ENCODE data around the gene ESPN. TPM values are rescaled to one million over a fixed set of nuclear protein-coding genes. Genes with fewer than 3 reads are reported as not detected.

The ESPN gene
- polyA plus RNA-seq, 1 experiment, result not detected

GRCh38 chr1:6384962-6385361 lies 39.6 kb upstream of the ESPN start:
- Histone ChIP-seq H3K27me3 (ENCODE audit: control insufficient read depth, insufficient read depth, low read length) (no peaks in the 10 kb centered on the region), H3K36me3 (ENCODE audit: control insufficient read depth, insufficient read depth, low read length) (no peaks in the 10 kb centered on the region), H3K4me3 (ENCODE audit: low read depth, low read length) (no peak overlapping the region)
- no peak for TF ChIP-seq CTCF (IDR thresholded peaks at IDR 0.05; ENCODE audit: insufficient read depth, low read depth, low read length)
- CTCF ChIA-PET, result interaction anchor here (1.1 to 2.0 kb wide), 6 partner anchors 11 to 53 kb away, joined by 3 to 10 read pairs (median 4); no protein-coding TSS in a partner anchor
- DNase-seq (ENCODE audit: low read depth), result no peak
- POLR2A ChIA-PET, result no interaction called here

GRCh38 chr1:6385488-6386191 lies 38.9 kb upstream of the ESPN start:
- no peak for DNase-seq (ENCODE audit: low read depth)
- ChIA-PET CTCF (interaction anchor here (0.7 to 2.0 kb wide), 6 partner anchors 9 to 52 kb away, joined by 3 to 10 read pairs (median 3); no protein-coding TSS in a partner anchor), POLR2A (interaction anchor here (0.6 kb wide), 1 partner anchor 21 kb away, joined by 18 read pairs; no protein-coding TSS in a partner anchor)
- Histone ChIP-seq H3K27me3 (ENCODE audit: control insufficient read depth, insufficient read depth, low read length) (no peaks in the 10 kb centered on the region), H3K4me3 (ENCODE audit: low read depth, low read length) (no peak overlapping the region), H3K36me3 (ENCODE audit: control insufficient read depth, insufficient read depth, low read length) (no peaks in the 10 kb centered on the region)
- TF ChIP-seq CTCF (IDR thresholded peaks at IDR 0.05; ENCODE audit: insufficient read depth, low read depth, low read length), result no peak

GRCh38 chr1:6386371-6386949 lies 38.1 kb upstream of the ESPN start:
- no peak for TF ChIP-seq CTCF (IDR thresholded peaks at IDR 0.05; ENCODE audit: insufficient read depth, low read depth, low read length)
- Histone ChIP-seq H3K27me3 (ENCODE audit: control insufficient read depth, insufficient read depth, low read length) (no peaks in the 10 kb centered on the region), H3K36me3 (ENCODE audit: control insufficient read depth, insufficient read depth, low read length) (no peaks in the 10 kb centered on the region), H3K4me3 (ENCODE audit: low read depth, low read length) (no peak overlapping the region)
- DNase-seq (ENCODE audit: low read depth), result no peak
- CTCF ChIA-PET, result interaction anchor here (0.7 to 1.2 kb wide), 4 partner anchors 8 to 51 kb away, joined by 3 read pairs; no protein-coding TSS in a partner anchor
- POLR2A ChIA-PET, result interaction anchor here (0.6 kb wide), 1 partner anchor 20 kb away, joined by 18 read pairs; no protein-coding TSS in a partner anchor

GRCh38 chr1:6389971-6390370 lies 34.6 kb upstream of the ESPN start:
- DNase-seq (ENCODE audit: low read depth), result no peak
- ChIA-PET POLR2A (no interaction called here), CTCF (no interaction called here)
- TF ChIP-seq CTCF (IDR thresholded peaks at IDR 0.05; ENCODE audit: insufficient read depth, low read depth, low read length), result no peak
- no peaks in the 10 kb centered on the region for H3K27me3 ChIP-seq (ENCODE audit: control insufficient read depth, insufficient read depth, low read length)
- no peaks in the 10 kb centered on the region for H3K36me3 ChIP-seq (ENCODE audit: control insufficient read depth, insufficient read depth, low read length)
- H3K4me3 ChIP-seq (ENCODE audit: low read depth, low read length), result no peak overlapping the region

Data from BJ (cell line).